NCI-H1092 treated with DMSO at 0.1 percent for 48 hours (cell line): ENCODE measurements around the gene DNAH10.

ENCODE experiments used
- DNase-seq: peaks from one replicate; lab custom pipeline; 2025; lab: John Stamatoyannopoulos, UW

DNAH10 gene

DNA sequence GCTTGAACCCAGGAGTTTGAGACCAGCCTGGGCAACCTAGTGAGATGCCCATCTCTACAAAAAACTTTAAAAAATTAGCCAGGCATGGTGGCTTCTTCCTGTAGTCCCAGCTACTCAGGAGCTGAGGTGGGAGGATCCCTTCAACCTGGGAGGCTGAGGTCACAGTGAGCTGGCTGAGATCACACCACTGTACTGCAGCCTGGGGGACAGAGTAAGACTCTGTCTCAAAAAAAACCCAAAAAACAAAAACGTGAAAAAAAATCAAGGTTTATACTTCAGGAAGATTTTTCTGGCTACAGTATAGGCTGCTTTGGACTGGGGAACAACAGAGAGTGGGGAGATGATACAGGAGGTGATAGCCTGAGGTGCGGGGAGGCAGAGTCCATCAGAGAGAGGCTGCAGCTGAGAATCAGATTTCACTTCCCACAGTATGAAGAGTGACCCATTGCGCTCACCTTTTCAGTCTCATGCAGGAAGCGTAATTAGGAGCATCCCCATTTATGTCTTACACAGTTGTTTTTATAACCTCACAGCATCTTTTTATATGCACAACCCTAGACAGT, 28.9 kb downstream of the DNAH10 start:
- no peak for DNase-seq

DNA sequence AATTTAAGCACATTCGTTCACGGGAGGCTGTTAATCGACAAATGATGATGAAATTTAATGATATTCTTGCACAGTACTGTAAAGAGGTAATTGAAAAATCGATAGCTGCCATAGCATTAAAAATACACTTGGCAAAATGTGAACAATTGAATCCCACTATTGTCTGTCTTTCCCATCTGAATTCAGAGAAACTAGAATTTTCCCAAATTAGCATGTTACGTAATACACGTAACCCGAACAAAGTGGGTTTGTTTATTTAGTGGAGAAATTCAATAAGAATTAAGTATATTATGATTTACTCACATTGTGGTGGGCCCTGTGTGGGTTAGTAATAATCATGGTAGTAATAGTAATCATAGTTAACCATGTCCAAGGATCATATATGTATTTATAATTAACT, 31.9 kb downstream of the DNAH10 start:
- no peak for DNase-seq

DNA sequence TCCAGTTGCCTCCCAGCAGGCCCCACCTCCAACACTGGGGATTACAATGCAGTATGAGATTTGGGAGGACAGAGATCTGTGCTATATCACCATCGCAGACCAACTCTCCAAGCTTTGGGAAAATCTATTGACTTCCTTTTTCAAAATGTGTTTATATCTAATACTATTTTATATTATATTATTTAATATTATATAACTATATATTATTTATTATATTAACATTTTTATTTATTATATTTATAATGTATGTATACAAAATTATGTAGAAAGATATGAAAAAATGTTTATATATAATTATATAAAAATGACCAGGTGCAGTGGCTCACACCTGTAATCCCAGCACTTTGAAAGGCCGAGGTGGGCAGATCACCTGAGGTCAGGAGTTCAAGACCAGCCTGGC, 36.4 kb downstream of the DNAH10 start:
- no peak for DNase-seq

DNA sequence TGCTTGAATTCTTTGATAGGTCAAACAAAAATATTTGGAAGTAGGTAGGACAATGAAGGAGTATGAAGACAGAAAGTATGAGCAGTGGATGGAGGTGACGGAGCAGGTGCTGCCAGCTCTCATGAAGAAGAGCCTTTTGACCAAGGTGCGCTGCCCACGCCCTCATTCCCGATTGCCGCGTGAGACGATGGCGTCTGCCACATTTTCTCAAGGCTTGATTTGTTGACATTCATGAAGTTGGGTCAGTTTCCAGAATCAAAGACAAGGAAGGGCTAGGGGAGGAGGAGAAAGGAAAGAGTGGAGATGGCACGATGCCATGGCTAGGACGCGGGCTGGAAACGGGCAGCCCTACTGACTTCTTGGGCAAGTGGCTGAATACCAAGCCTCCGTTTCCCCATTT, 37.1 kb downstream of the DNAH10 start:
- no peak for DNase-seq

DNA sequence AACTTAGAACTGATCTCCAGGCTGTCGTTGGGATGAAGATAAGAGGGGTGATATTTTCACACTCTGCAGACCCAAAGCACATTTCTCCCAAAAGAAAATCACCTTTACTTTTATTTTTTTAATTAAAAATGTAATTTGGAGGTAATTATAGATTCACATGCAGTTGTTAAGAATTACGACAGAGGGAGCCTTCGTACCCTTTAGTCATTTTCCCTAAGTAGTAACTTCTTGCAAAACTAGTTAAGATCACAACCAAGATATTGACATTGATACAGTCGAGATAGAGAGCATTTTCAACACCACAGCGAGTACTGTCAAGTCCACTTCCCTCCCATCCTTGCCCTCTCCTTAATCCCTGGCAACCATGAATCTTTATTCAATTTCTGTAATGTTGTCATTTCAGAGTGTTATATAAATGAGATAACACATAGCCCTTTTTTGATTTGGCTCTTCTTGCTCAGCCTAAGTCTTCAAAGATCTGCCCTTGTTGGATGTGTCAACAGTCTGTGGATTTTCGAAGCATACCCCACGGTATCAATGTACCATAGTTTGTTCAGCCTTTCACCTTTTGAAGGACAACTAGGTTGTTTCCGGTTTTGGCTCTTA, 39.6 kb downstream of the DNAH10 start:
- DNase-seq: no peak

DNA sequence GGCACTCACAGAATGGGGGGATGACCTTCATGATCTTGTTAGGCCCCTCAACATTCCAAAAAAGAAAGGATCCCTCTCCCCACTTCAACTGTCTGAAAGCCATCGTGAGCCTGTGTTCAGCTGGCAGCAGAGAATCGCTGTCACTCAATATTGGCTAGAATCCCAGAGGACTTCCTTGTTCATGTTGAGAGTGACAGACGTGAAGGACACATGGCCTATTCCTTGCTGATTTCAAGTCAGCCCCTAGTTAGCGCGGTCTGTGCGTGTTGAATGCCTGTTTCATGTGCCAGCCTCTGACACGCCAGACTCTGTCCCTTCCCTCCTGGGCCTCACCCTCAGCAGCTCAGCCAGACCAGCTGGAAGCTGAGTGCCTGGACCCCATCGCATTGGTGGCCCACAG, 43.1 kb downstream of the DNAH10 start:
- DNase-seq: no peak

DNA sequence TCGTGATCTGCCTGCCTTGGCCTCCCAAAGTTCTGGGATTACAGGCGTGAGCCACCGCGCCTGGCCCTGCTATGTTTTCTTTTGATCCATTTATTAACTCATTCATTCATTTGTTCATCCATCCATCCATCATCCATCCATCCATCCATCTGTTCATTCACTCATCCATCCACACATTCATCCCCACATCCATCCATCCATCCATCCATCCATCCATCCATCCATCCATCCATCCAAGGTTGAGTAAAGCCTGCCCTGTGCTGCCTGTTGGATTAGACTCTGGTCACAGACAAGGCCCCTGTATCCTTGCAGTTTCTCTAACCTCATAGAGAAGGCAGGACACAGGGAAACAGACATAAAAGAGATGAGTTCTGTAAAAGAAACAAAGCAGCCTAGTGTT, 44.9 kb downstream of the DNAH10 start:
- DNase-seq: no peak

DNA sequence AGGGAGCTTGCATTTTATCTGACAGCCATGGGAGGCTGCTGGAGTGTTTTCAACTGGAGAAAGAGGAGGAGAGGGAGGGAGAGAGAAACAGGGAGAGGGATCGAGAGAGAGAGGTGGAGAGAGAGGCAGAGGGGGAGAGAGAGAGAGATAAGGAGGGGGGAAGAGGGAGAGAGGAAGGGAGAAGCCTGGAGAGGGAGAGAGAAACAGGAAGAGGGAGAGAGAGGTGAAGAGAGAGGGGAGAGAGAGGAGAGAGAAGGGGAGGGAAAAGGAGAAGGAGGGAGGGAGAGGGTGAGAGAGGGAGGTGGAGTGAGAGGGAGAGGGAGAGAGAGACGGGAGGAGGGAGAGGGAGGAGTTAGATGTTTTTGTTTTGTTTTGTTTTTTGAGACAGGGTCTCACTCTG, 45.6 kb downstream of the DNAH10 start:
- DNase-seq: no peak

DNA sequence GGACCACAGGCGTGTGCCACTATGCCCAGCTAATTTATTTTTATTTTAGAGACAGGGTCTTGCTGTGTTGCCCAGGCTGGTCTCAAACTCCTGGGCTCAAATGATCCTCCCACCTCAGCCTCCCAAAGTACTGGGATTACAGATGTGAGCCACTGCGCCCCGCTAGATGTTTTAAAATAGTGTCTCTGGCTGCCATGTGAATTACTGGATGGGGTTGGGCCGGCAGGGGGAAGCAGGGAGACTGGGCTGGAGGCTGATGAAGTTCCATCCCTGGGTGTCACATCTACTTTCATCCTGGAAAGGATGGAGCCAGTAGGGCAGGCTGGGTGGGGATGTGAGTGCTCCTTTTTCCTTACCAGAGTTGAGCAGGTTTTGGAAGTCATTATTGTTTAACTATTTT, 46.1 kb downstream of the DNAH10 start:
- DNase-seq: no peak

DNA sequence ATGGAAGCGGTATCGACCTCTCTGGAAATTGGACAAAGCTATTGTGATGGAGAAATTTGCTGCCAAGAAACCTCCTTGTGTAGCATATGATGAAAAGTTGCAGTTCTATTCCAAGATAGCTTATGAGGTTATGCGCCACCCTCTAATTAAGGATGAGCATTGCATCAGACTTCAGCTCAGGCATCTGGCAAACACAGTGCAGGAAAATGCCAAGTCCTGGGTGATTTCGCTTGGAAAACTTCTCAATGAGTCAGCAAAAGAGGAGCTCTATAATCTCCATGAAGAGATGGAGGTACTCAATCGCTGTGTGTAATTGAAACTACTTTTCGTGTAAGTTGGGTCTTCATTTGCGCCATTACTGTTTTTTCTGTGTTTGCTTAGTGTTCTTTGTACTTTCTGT, 51.2 kb downstream of the DNAH10 start:
- DNase-seq: no peak

DNA sequence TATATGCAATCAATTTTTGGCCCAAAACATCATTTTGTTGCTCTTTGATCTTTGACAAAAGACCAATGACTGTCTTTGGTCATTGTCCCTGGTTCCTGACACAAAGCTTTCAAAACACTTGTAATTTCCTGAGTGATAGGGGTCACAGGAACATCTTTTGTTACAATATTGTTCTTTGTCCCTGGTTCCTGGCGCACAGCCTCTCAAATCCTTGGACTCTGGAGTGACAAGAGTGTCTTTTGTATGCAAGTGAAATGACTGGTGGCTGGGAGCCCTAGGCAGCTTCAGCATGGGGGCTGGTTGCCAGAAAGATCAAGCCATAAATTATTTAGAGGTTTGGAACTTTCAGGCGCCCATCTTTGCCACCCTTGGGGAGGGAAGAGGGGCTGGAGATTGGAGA, 53.9 kb downstream of the DNAH10 start:
- DNase-seq: no peak

DNA sequence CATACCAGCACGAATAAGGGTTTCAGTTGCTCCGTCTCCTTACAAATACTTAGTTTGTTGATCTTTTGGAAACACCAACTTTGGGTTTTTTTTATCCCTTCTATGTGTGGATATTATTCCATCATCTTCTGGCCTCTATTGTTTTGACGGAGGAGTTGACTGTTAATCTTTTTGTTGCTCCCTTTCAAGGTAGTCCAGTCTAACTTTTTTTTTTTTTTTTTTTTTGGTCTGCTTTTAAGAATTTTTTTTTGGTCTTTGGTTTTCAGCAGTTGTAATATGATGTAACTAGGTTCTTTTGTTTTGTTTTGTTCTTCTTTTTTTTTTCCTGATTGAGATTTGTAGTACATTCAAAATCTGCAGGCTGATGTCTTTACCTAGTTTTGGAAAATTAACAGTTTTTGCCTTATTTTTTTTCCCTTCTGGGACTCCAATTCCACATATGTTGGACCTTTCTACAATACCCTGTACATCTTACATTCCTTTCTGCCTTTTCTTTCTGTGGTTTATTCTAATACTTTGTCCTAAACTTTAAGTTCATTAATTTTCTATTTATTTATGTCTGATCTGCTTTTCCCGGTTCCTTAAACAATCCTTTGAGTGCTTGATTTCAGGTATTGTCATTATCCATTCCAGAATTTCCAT, 54.9 kb downstream of the DNAH10 start:
- DNase-seq: no peak

DNA sequence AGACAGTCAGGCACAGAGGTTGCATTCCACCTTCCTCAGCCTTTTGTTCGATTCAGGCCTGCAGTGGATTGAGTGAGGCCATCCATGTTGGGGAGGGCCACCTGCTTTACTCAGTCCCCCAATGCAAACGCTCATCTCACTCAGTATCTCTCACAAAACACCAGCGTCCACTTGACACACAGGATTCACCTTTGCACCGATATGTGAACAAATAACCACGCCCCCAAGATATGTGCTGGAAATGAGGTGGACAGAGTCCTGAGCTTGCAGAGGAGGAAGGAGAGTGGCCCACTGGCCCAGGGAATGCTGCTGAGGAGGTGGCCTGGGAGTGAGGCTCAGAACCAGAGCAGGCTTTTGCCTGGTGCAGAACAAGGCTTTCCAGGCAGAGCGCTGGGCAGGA, 60.7 kb downstream of the DNAH10 start:
- no peak for DNase-seq

DNA sequence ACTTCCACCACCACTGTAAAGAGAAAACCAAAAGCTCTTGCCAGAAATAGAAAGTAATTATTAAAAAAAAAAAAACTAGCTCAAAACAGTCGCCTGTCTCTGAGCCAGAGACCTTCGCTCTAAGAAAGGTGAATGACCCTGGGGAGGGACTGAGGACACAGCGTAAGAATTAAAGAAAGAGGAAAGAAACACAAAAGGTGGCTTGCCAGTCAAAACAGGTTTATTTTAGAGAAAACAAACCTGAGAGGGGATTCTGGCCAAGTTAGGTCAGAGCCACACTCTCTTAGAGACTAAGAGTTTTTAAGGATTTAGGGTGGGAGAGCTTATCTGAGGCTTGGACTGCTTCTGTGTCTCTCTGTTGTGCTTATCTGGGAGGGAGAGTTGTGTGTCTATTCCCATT, 66.0 kb downstream of the DNAH10 start:
- DNase-seq: no peak

DNA sequence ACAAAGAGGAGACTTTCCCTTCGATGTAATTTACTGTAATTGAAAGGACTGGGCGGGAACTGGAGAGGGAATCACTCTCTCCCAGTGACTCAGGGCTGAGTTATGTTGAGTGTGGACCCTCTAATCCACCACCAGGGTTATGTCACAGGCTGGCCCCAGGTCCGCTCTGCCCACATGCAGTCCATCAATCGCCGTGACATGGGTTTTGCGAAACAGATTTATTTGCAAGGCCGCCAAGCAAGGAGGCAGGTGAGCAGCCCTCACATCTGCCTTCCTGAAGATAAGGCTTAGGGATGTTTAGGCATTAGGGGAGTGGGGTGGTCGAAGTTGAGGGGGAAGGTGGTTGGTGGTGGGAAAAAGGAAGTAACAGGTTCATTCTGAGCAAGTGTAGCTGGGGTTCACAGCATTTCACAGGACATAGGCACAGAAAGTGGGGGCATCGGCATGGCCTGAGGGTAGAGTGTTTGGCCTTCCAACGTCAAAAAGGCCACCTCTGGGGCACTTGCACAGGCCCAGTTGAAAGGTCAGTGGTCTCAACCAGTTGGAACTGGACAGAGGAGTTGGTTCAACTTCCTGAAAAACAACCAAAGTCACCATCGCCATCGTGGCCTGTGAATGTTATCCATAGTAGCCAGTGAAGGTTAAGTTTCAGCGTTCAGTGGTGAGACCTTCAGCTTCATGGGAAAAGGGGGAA, 66.9 kb downstream of the DNAH10 start:
- DNase-seq: no peak

DNA sequence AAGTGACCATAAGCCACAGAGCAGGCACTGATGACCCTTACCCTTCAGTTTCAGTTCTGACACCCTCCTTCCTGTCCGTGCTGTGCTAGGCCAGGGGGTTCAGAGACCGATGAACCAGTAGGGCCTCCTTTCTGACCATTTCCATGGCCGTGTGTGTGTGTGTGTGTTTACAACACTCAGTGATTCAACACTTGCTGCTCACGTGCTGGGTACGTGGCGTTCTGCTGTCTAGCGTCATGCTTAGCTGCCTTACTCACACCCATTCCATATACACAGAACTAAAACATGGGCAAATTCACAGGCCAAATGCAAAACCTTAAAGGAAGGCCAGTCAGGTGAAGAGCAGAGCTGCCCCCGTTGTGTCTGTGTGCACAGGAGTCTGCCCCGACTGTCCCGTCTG, 67.5 kb downstream of the DNAH10 start:
- no peak for DNase-seq

DNA sequence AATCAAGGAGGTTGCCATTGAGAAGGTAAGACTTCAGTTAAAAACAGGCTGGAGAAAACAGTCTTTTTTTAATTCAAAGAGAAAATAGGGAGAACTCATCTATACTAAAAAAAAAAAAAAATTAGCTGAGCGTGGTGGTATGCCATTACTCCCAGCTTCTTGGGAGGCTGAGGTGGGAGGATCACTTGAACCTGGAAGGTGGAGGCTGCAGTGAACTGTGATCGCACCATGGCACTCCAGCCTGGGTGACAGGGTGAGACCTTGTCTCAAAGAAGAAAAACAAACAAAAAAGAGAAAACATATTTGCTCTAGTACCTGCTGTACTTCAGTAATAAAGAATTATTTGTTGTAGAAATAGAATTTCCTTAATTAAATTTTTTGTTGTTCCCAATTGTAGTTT, 68.6 kb downstream of the DNAH10 start:
- DNase-seq: no peak

DNA sequence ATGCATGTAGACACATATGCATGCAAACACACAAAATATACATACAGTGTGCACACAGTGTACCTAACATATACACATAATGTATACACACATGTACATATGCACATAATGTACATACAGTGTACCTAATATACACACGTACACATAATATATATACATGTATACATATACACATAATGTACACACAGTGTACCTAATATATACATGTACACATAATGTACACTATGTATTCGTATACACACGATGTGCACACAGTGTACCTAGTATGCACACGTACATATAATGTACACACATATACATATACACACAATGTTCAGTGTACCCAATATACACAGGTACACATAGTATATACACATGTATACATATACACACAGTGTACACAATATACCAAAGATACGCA, 70.0 kb downstream of the DNAH10 start:
- DNase-seq: no peak

DNA sequence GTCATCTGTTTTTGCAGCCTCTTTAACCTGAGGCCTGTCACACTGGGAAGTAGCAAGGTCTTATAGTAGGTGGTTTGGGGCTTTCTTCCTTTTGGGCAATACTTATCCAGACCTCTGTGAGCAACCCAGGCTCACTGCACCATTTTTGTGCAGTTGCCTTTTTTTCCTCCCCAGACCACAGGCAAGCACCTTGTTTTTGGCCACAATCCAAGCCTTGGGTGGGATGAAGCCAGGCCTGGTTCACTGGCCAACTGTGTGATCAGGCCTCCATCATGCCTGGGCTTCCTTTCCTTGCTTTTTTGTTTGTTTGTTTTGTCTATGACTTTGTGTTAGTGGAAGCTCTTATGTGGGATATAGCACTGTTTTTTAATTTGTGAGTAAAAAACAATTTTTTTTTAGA, 71.7 kb downstream of the DNAH10 start:
- no peak for DNase-seq

DNA sequence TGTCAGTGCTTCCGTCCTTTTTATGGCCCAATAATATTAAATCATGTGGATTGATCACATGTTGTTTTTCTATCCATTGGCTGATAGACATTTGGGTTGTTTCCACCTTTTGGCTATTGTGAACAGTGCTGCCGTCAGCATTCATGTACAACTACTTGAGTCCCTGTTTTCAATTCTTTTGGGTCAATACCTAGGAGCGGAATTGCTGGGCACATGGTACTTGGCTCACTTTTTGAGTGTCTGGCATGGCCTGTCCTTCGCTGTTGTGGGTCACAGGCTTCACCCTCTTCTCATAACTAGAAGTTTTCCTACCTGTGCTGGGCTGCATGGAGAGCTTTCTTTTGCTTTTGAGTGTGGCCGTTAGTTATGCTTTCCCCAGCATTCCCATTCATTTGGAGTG, 72.7 kb downstream of the DNAH10 start:
- no peak for DNase-seq

DNA sequence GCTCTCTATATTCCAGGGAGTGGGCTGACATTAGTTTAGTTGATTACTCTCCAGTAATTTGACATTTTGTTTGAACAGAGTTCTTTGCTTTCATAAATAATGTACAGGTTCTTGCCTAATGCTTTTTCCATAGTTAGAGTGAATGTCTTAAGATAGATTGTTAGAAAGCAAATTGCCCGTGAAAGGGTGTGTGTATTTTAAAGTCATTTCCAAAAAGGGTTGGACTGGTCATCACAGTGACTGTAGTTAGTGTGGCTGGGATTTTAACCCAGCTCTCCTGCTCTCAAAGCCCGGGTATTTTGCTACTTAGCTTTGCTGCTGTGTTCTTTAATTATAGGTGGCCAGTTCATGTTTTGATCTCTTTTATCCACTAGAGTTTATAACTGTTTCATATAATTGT, 74.2 kb downstream of the DNAH10 start:
- no peak for DNase-seq

DNA sequence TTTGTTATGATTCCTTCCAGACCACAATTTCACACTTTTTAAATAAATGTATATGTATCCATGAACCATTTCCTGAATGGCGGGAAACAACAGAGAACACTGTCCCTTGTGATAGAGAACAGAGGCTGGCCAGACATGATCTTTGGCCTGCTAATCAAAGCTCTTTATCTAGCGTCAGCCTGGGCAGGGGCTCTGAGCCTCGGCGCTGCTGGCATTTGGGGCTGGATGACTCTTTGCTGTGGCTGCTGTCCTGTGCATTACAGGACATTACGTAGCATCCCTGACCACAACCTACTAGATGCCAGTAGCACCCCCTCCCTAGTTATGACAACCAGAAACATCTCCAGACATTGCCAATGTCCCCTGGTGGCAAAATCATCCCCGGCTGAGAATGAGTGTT, 77.7 kb downstream of the DNAH10 start:
- no peak for DNase-seq

DNA sequence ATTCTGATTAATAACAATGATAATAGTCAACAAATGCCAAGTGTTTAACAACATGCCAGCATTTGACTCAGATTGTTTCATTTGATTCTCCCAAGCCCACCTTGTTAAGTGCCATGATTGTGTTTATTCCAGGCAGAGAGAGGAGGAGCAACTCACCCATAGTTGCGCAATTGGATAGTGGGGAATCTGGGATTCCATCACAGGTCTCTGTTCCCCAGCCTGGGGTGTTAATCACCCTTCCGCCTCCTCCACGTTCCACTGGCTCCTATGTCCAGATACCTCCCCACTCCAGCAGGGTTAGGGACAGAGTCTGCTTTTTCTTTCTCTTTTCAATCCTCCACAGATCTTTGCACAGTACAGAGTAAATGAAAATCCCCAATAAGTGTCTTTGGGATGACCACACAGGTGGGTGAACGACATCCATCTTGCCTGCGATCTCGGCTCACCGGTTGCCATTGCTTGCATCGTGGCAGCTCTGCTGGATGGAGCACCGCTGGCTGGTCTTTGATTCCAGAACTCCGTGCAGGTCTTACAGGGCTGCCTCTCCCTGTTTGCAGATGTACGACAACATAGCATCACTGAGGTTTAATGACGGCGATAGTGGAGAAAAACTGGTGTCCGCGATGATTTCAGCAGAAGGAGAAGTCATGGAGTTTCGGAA, 78.8 kb downstream of the DNAH10 start:
- no peak for DNase-seq
